Uterus (tissue), 4 donors: ENCODE measurements around the gene BLOC1S2. TPM values are rescaled to one million over a fixed set of nuclear protein-coding genes. Genes with fewer than 3 reads are reported as not detected.

Experiments
- DNase-seq, 2 donors: peaks; one replicate each; pipeline ENCODE4 v3.0.0-alpha.2; 2019 to 2020
- H3K27ac ChIP-seq, 2 donors: fragments of 200-600 bp; sonication (generic); 1 replicate in 1 of 2; 2 replicates in 1 of 2; pipeline ENCODE4 v1.5.1; 2016 to 2018
- H3K27me3 ChIP-seq, 2 donors: fragments of 200-600 bp; sonication (generic); one replicate each; pipeline ENCODE4 v1.5.1; 2018 to 2019; ENCODE audit warnings: control low read depth in 1 of 2
- H3K36me3 ChIP-seq, 2 donors: fragments of 200-600 bp; sonication (generic); one replicate each; pipeline ENCODE4 v1.5.1; 2019; ENCODE audit warnings: control low read depth in 1 of 2
- H3K4me1 ChIP-seq, 2 donors: fragments of 200-600 bp; sonication (generic); one replicate each; pipeline ENCODE4 v1.5.1; 2018 to 2019; ENCODE audit warnings: control low read depth in 1 of 2
- H3K4me3 ChIP-seq, 2 donors: fragments of 200-600 bp; sonication (generic); 1 replicate in 1 of 2; 2 replicates in 1 of 2; pipeline ENCODE4 v1.5.1; 2018 to 2019; ENCODE audit warnings: mild to moderate bottlenecking in 1 of 2
- H3K9me3 ChIP-seq, 2 donors: fragments of 200-600 bp; sonication (generic); one replicate each; pipeline ENCODE4 v1.5.1; 2019; ENCODE audit warnings: control low read depth in 1 of 2
- POLR2A ChIP-seq, 2 donors: fragments of 450-650 bp; IDR thresholded peaks; one replicate each; pipeline ENCODE4 v1.6.1; 2016; ENCODE audit warnings: antibody characterized with exemption in 2 of 2, mild to moderate bottlenecking in 1 of 2, moderate library complexity in 1 of 2
- intact Hi-C: fragments of 100-400 bp; cut with DNase I; formaldehyde crosslinking; loops from one replicate; pipeline ENCODE4 v1.15.1; 2023; ENCODE audit warnings: low total_unique reads
- total RNA-seq, 4 donors: library from RNA; depleted of rRNA in 3 of 4; stranded (reverse); fragments of >200 nt in 3 of 4; gene quantifications; one replicate each; pipeline versions ENCODE4 v1.1.0 to v1.2.4, GENCODE V29; 2014 to 2023
- TF ChIP-seq, protein P1 (sequence below), 4 experiments: fragments of 200-600 bp in 2 of 4; fragments of 450-650 bp in 2 of 4; sonication (generic) in 2 of 4; IDR thresholded peaks; one replicate each; pipeline ENCODE4 v1.5.1; 2016 to 2019; ENCODE audit warnings: antibody characterized with exemption in 4 of 4, mild to moderate bottlenecking in 2 of 4, moderate library complexity in 1 of 4
- donor health status: DM: yes; HTN: yes; CAD: no.

Gene BLOC1S2
- total RNA-seq, 4 donors from 2014 or later, result 0.51 to 22.7 (median 13.3) TPM

DNA sequence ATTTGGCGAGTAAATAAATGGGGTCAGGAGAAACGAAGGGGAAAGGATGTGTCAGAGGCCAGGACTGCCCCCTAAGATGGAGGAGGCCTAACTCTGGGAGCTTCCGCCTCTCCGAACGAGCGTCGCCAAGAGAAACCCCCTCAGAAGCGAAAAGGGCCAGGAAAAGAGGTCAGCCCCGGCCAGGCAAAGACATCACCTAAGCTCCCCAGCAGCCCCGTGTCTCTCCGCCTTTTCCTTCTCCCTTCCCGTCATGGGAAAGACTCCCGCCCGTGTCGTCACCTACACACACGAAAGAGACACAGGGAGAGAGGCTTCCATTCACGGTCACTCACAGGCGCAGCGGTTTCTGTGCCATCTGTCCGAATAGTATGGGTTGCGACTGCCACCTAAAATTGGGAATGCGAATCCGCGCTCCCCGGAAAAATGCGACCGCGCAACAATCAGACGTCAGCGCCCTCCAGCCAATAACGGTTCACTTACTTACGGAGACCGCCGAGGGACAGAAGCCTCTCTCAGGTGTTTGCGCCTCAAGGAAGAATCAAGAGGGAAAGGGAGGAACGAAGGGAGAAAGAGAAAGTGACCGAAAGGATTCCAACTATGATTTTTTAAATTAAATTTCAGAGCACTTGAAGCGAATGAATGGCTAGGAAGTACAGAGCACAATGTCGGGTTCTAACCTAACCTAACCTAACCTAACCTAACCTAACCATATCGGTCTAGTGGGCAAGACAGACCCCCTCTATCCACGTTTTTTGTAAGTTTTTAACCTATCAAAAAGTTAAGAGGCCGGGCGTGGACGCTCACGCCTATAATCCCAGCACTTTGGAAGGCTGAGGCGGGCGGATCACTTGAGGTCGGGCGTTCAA, 19.0 kb downstream of the BLOC1S2 start, which contains the start of gene CWF19L1:
Gene CWF19L1, minus strand, starts transcription at position 400 of the 866 bp plus-strand sequence. Its CDS starts 45 bp downstream, at position 355.
- intact Hi-C loops, result no loop called here
- H3K27me3 ChIP-seq, result no peaks in the 10 kb centered on the region
- peak; percentile 88 for DNase-seq
- H3K4me3 ChIP-seq, result peak within 1 kb of the TSS; percentile 87 to 94
- peak within 1 kb of the TSS; percentile 83 to 87 for H3K27ac ChIP-seq
- H3K9me3 ChIP-seq, result no peaks in the 10 kb centered on the region
- TF ChIP-seq, protein P1, sequence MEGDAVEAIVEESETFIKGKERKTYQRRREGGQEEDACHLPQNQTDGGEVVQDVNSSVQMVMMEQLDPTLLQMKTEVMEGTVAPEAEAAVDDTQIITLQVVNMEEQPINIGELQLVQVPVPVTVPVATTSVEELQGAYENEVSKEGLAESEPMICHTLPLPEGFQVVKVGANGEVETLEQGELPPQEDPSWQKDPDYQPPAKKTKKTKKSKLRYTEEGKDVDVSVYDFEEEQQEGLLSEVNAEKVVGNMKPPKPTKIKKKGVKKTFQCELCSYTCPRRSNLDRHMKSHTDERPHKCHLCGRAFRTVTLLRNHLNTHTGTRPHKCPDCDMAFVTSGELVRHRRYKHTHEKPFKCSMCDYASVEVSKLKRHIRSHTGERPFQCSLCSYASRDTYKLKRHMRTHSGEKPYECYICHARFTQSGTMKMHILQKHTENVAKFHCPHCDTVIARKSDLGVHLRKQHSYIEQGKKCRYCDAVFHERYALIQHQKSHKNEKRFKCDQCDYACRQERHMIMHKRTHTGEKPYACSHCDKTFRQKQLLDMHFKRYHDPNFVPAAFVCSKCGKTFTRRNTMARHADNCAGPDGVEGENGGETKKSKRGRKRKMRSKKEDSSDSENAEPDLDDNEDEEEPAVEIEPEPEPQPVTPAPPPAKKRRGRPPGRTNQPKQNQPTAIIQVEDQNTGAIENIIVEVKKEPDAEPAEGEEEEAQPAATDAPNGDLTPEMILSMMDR (IDR thresholded peaks at IDR 0.05), result peak in 2 of 4 experiments; percentile 7 to 17
- TF ChIP-seq POLR2A (IDR thresholded peaks at IDR 0.05), result peak; percentile 27 to 48
- H3K36me3 ChIP-seq, result no peaks in the 10 kb centered on the region
- H3K4me1 ChIP-seq, result peaks cover 0 to 5% of the 10 kb centered on the region in 2 donors

GRCh38 chr10:100265821-100266485, 20.5 kb downstream of the BLOC1S2 start:
- Histone ChIP-seq H3K4me1 (peaks cover 0 to 5% of the 10 kb centered on the region in 2 donors), H3K4me3 (no peak overlapping the region), H3K27me3 (no peaks in the 10 kb centered on the region), H3K9me3 (no peaks in the 10 kb centered on the region), H3K27ac (no peak overlapping the region), H3K36me3 (no peaks in the 10 kb centered on the region)
- no peak for TF ChIP-seq POLR2A (IDR thresholded peaks at IDR 0.05)
- TF ChIP-seq, protein P1 (IDR thresholded peaks at IDR 0.05), result no peak
- intact Hi-C loops, result no loop called here
- no peak for DNase-seq

DNA sequence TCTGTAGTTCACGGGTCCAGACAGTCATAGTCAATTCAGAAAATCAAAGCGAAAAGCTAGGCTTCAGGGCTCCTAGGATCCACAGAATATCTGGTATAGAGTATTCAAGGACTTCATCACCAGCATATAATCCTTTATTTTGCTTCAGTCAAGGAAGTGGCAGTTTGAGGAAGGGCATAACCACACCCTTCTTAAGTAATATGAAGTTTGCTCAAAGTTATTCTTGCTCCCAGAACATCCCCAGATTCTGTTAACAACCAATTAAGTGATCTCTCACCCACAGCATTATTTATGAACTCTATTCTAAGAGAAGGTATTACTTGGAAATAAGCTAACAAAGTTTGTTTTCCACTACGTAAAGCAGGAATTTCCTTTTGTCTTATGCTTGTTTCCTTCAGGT, 32.3 kb downstream of the BLOC1S2 start:
- H3K9me3 ChIP-seq, result no peaks in the 10 kb centered on the region
- no peaks in the 10 kb centered on the region for H3K36me3 ChIP-seq
- no peak overlapping the region for H3K27ac ChIP-seq
- no peaks in the 10 kb centered on the region for H3K27me3 ChIP-seq
- H3K4me3 ChIP-seq, result no peak overlapping the region
- TF ChIP-seq, protein P1 (IDR thresholded peaks at IDR 0.05), result no peak
- no peak for TF ChIP-seq POLR2A (IDR thresholded peaks at IDR 0.05)
- intact Hi-C loops, result no loop called here
- no peaks in the 10 kb centered on the region for H3K4me1 ChIP-seq
- no peak for DNase-seq

DNA sequence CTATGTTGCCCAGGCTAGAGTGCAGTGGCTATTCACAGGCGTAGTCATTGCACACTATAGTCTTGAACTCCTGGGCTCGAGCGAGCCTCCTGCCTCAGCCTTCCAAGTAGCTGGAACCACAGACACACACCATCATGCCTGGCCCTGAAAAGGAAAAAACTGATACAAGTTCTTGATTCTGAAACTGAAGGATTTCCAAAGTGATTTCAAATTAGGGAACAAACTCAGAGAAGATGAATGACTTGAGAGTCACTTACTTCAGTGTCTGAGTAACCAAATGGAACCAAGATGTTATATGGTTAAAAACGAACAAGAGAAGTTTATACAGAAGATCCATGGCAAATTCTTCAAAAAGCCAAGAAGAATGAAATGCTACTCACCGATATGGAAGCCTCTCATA, 33.4 kb downstream of the BLOC1S2 start:
- Histone ChIP-seq H3K27ac (no peak overlapping the region), H3K4me1 (no peaks in the 10 kb centered on the region), H3K4me3 (no peak overlapping the region), H3K9me3 (no peaks in the 10 kb centered on the region), H3K36me3 (no peaks in the 10 kb centered on the region), H3K27me3 (no peaks in the 10 kb centered on the region)
- no peak for TF ChIP-seq POLR2A (IDR thresholded peaks at IDR 0.05)
- DNase-seq, result no peak
- intact Hi-C loops, result no loop called here

DNA sequence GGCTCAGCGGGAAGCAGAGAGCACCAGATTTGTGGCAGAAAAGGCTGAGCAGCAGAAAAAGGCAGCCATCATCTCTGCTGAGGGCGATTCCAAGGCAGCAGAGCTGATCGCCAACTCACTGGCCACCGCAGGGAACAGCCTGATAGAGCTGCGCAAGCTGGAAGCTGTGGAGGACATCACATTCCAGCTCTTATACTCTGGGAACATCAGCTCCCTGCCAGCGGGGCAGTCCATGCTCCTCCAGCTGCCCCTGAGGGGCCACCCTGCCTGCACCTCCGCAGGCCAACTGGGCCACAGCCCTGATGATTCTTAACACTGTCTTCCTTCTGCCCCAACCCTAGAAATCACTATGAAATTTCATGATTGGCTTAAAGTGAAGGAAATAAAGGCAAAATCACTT, 37.7 kb downstream of the BLOC1S2 start:
- no peak for DNase-seq
- no peaks in the 10 kb centered on the region for H3K36me3 ChIP-seq
- intact Hi-C loops, result no loop called here
- no peaks in the 10 kb centered on the region for H3K4me1 ChIP-seq
- no peaks in the 10 kb centered on the region for H3K27me3 ChIP-seq
- H3K4me3 ChIP-seq, result no peak overlapping the region
- no peaks in the 10 kb centered on the region for H3K9me3 ChIP-seq
- TF ChIP-seq, protein P1 (IDR thresholded peaks at IDR 0.05), result no peak
- no peak for TF ChIP-seq POLR2A (IDR thresholded peaks at IDR 0.05)
- H3K27ac ChIP-seq, result no peak overlapping the region
